Astrocyte (in vitro differentiated cells and primary cell): ENCODE data around the gene SLC5A6.

Experiments
- EZH2 ChIP-seq: IDR thresholded peaks from 2 replicates; pipeline ENCODE4 v1.6.1; 2012; ENCODE audit warnings: mild to moderate bottlenecking, low read length, inconsistent platforms; ENCODE audit not compliant: insufficient read depth
- TF ChIP-seq, protein P1 (sequence below): IDR thresholded peaks from 2 replicates; pipeline ENCODE4 v1.5.1; 2011; ENCODE audit warnings: low read depth, mild to moderate bottlenecking, inconsistent platforms, low read length, moderate library complexity; ENCODE audit not compliant: insufficient read depth

DNA sequence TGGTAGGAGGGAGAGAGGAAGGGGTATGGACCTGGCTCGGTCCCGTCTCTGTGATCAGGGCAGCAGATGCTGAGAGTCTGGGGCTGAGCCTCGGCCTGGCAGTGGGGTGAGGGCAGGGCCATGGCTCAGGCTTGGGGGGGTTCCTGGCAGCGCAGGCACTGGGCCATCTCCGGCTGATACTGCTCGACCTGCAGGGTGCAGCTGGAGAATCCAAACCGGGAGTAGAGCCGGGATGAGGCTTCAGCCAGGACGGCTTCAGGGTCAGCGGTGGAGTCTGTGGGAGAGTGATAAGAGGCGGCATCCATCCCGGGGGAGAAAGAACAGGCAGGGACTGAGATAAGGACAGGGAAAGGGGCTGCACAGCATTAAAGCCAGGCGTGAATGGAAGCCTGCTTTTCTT is 43.1 kb upstream of the SLC5A6 start:
- TF ChIP-seq, protein P1, sequence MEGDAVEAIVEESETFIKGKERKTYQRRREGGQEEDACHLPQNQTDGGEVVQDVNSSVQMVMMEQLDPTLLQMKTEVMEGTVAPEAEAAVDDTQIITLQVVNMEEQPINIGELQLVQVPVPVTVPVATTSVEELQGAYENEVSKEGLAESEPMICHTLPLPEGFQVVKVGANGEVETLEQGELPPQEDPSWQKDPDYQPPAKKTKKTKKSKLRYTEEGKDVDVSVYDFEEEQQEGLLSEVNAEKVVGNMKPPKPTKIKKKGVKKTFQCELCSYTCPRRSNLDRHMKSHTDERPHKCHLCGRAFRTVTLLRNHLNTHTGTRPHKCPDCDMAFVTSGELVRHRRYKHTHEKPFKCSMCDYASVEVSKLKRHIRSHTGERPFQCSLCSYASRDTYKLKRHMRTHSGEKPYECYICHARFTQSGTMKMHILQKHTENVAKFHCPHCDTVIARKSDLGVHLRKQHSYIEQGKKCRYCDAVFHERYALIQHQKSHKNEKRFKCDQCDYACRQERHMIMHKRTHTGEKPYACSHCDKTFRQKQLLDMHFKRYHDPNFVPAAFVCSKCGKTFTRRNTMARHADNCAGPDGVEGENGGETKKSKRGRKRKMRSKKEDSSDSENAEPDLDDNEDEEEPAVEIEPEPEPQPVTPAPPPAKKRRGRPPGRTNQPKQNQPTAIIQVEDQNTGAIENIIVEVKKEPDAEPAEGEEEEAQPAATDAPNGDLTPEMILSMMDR: no peak
- TF ChIP-seq EZH2: no peak
